ENCODE data around the gene CHRNB1. TPM values are rescaled to one million over a fixed set of nuclear protein-coding genes. Genes with fewer than 3 reads are reported as not detected.

CHRNB1 gene
- polyA plus RNA-seq, 1 donor from 2014 or later = 18.2 TPM

GRCh38 chr17:7463372-7463846 is 18.5 kb downstream of the CHRNB1 start:
- Histone ChIP-seq H2AFZ (ENCODE audit: low read depth, low read length) (no peak overlapping the region), H3K9me3 (ENCODE audit: low read length) (no peaks in the 10 kb centered on the region), H3K27me3 (ENCODE audit: insufficient read depth, low read depth, low read length) (no peaks in the 10 kb centered on the region), H3K79me2 (replicated peaks; ENCODE audit: insufficient read depth, low read length) (no peaks in the 10 kb centered on the region), H3K4me2 (ENCODE audit: low read length) (no peak overlapping the region), H3K36me3 (ENCODE audit: insufficient read depth, low read length) (no peaks in the 10 kb centered on the region), H3K4me3 (ENCODE audit: low read length) (no peak overlapping the region), H3K9me2 (ENCODE audit: insufficient read depth, low read length) (no peaks in the 10 kb centered on the region), H3F3A (ENCODE audit: insufficient read depth, low read length, poor library complexity, severe bottlenecking) (no peaks in the 10 kb centered on the region), H3K27ac (ENCODE audit: low read length) (no peak overlapping the region), H3K9ac (ENCODE audit: low read length) (no peak overlapping the region), H4K20me1 (ENCODE audit: insufficient read depth) (no peaks in the 10 kb centered on the region)
- TF ChIP-seq TAF1 (IDR thresholded peaks at IDR 0.05; ENCODE audit: low read depth) = no peak
- no peak for TF ChIP-seq CTCF (IDR thresholded peaks at IDR 0.05; ENCODE audit: poor library complexity, severe bottlenecking)
- TF ChIP-seq MXI1 (conservative IDR thresholded peaks at IDR 0.05; ENCODE audit: poor library complexity, severe bottlenecking) = no peak
- TF ChIP-seq POLR2AphosphoS5 (IDR thresholded peaks at IDR 0.05) = no peak
- no peak for TF ChIP-seq REST (IDR thresholded peaks at IDR 0.05; ENCODE audit: borderline replicate concordance)
- no peak for TF ChIP-seq EP300 (conservative IDR thresholded peaks at IDR 0.05; ENCODE audit: poor library complexity, severe bottlenecking)
- no peak for TF ChIP-seq RAD21 (conservative IDR thresholded peaks at IDR 0.05)
- no peak for TF ChIP-seq SMC3 (conservative IDR thresholded peaks at IDR 0.05; ENCODE audit: poor library complexity)
- TF ChIP-seq EZH2 (IDR thresholded peaks at IDR 0.05; ENCODE audit: borderline replicate concordance, insufficient read depth, low read length, poor library complexity, severe bottlenecking) = no peak

GRCh38 chr17:7464081-7464480 is 19.2 kb downstream of the CHRNB1 start:
- no peaks in the 10 kb centered on the region for H3K9me2 ChIP-seq (ENCODE audit: insufficient read depth, low read length)
- H3K27ac ChIP-seq (ENCODE audit: low read length) = no peak overlapping the region
- no peak overlapping the region for H3K4me3 ChIP-seq (ENCODE audit: low read length)
- H3K27me3 ChIP-seq (ENCODE audit: insufficient read depth, low read depth, low read length) = no peaks in the 10 kb centered on the region
- H3K9me3 ChIP-seq (ENCODE audit: low read length) = no peaks in the 10 kb centered on the region
- TF ChIP-seq CTCF (IDR thresholded peaks at IDR 0.05; ENCODE audit: poor library complexity, severe bottlenecking) = no peak
- no peak for TF ChIP-seq SMC3 (conservative IDR thresholded peaks at IDR 0.05; ENCODE audit: poor library complexity)
- no peak for TF ChIP-seq MXI1 (conservative IDR thresholded peaks at IDR 0.05; ENCODE audit: poor library complexity, severe bottlenecking)
- no peak for TF ChIP-seq EZH2 (IDR thresholded peaks at IDR 0.05; ENCODE audit: borderline replicate concordance, insufficient read depth, low read length, poor library complexity, severe bottlenecking)
- no peak for TF ChIP-seq RAD21 (conservative IDR thresholded peaks at IDR 0.05)
- no peak for TF ChIP-seq EP300 (conservative IDR thresholded peaks at IDR 0.05; ENCODE audit: poor library complexity, severe bottlenecking)
- TF ChIP-seq TAF1 (IDR thresholded peaks at IDR 0.05; ENCODE audit: low read depth) = no peak
- TF ChIP-seq REST (IDR thresholded peaks at IDR 0.05; ENCODE audit: borderline replicate concordance) = no peak
- TF ChIP-seq POLR2AphosphoS5 (IDR thresholded peaks at IDR 0.05) = no peak
- no peak overlapping the region for H3K9ac ChIP-seq (ENCODE audit: low read length)
- H3F3A ChIP-seq (ENCODE audit: insufficient read depth, low read length, poor library complexity, severe bottlenecking) = no peaks in the 10 kb centered on the region
- H2AFZ ChIP-seq (ENCODE audit: low read depth, low read length) = no peak overlapping the region
- no peak overlapping the region for H3K4me2 ChIP-seq (ENCODE audit: low read length)
- H3K79me2 ChIP-seq (replicated peaks; ENCODE audit: insufficient read depth, low read length) = no peaks in the 10 kb centered on the region
- no peaks in the 10 kb centered on the region for H4K20me1 ChIP-seq (ENCODE audit: insufficient read depth)
- no peaks in the 10 kb centered on the region for H3K36me3 ChIP-seq (ENCODE audit: insufficient read depth, low read length)
